HG03460 (cell line): ENCODE measurements around the gene REG3A.

ENCODE experiments used
- ATAC-seq: cut with Tn5 transposase; IDR thresholded peaks from one replicate; pipeline ENCODE4 v1.9.1; 2021; ENCODE audit not compliant: unreplicated experiment

The REG3A gene

DNA sequence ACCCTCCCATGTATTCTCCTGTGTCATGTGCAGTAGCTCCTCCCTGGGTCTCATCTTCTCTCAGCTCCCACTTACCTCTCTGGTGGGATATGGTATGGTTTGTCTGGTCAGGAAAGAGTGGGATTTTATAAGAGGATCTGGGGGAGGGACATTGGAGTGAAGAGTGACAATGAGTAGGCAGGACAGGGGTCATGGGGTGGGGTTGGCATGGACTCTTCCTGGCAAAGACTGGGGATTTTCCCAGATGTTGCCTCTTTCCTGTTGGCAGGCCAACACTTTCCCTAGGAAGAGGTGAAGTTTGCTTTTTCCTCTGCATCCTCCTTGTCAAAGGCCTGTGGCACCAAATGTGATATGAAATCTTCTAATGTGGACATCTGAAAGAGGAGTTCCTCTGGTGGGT is at the start of gene REG3A:
Gene REG3A (minus strand): TSS at position 101 of the 400 bp plus-strand sequence. CDS start 348 bp downstream, outside the sequence.
- ATAC-seq = no peak

DNA sequence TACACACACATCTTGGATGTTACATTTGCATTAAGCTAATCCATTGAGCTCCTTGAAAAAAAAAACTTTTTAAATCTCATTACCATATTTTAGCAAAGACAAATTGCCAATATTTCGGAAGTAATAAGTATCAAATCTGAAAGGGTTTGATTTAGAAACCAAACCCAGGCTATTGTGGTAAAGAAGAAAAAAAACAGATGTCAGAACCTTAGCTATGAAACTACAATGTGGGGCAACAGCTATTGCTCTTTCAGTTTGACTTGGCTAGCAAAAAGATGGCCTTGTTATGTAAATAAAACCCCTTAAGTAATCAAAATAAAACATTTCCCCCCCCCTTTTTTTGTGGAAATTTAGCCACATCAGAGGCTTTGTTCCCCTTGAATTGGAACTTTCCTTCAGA is 41.2 kb upstream of the REG3A start:
- ATAC-seq = no peak

GRCh38 chr2:79191816-79192215 is 32.3 kb upstream of the REG3A start:
- no peak for ATAC-seq

DNA sequence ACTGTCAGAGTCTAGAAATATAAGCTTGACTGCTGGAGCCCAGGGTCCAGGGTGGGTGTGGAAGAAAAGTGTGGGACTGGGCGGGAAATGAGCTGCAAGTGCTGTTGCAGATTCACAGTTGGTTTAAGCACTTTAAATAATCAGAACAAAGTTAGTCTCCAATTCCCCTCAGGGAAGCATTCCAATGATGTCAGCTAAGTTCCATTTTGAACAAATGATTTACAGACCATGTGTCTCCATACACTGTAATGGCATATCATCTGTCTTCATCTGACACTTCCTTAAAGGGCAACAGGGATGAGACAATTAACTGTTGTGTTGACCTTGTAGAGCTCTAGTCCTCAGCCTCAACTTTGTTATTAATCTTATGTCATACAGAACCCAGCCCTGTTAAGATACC is 31.5 kb upstream of the REG3A start:
- ATAC-seq = no peak

GRCh38 chr2:79189465-79189864 is 29.9 kb upstream of the REG3A start:
- no peak for ATAC-seq

DNA sequence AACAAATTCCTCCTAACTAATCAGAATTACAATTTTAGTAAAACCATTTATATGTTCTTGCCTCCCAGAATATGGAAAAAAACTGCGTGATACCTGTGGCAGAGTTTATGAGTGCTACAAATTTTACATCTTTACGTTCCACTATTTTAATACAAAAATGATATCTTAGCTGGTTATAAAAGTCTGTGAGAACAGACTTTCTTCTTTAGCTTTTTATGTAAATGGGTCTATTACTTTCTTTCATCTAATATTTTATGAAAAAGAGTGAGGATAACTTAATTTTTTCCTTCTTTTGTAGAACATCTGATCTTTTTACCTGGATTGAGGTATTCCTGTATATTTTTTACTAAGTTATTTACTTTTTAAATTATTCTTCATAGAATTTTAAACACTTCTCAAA is 22.1 kb upstream of the REG3A start:
- ATAC-seq = no peak

DNA sequence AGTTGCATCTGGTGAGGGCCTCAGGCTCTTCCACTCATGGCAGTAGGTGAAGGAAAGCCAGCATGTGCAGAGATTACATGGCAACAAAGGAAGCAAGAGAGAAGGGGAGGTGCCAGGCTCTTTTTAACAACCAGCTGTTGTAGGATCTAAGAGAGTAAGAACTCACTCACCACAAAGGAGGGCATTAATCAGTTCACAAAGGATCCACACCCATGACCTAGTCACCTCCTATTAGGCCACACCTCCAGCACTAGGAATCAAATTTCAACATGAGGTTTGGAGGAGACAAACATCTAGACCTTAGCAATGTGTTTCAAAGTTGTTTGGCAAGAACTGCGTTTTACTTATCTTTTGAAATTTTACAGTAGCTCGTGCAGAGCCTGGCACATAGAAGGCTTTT is 20.5 kb upstream of the REG3A start:
- ATAC-seq = no peak

GRCh38 chr2:79179036-79179435 is 19.5 kb upstream of the REG3A start:
- no peak for ATAC-seq

DNA sequence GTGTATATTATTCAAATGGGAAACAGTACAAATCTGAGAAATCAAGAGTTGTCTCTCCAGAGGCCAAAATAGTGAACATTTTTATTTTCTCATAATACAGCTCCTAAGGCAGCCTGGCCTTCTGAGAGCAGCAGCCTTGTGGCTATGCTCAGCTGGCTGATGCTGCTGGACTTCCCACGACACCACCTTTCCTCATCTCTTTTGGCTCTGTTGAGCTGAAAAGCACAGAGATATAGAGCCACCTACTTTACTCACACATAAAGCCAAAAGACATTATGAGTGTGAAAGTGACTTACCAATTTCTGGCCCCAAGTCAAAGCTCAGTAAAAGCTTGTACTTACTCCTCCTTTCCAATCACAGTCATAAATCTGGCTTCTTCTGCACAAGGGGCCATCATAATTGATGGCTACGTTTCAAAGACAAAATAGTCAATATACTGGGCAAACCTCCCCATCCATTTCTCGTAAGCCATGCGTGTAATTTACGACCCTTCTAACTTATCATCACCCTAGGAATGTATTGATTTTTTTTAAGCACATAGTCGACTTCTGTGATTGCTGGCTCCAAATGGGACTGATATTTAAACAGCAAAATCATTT is 18.6 kb upstream of the REG3A start:
- no peak for ATAC-seq

GRCh38 chr2:79171348-79171958 is 11.9 kb upstream of the REG3A start:
- no peak for ATAC-seq

DNA sequence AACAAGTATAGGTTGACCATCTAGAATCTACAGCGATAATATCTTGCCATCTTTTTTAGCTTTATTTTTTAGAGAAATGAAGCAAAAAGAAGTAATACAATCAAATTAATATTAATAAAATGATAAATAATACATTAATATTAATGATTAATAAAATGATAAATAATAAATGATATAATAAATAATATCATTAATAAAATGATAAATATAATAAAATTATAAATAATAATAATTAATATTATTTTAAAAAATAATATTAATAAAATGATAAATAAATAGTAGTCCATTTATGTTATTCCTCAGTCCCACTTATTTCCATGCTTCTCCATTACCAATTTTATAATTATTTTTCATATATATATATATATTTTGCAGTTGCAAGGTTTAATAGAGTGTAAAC is 3.2 kb upstream of the REG3A start:
- no peak for ATAC-seq

DNA sequence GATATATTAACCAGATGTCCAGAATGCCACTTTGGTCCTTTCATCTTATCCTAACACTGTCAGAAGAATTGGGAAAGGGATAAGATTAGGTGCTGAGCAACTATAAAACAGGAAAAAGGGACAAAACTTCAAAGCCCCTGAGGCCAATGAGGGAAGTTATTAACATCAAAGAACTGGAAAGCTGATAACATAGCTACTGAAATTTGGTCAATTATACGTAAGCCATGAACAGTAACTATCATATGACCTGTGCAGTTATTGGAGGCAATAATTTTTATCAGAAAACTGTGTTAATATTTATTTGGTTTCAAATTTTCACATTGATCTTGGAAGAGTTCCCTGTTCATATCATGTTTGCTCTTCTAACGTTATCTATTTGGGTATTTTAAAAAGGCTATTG is 2.6 kb upstream of the REG3A start:
- ATAC-seq = no peak

DNA sequence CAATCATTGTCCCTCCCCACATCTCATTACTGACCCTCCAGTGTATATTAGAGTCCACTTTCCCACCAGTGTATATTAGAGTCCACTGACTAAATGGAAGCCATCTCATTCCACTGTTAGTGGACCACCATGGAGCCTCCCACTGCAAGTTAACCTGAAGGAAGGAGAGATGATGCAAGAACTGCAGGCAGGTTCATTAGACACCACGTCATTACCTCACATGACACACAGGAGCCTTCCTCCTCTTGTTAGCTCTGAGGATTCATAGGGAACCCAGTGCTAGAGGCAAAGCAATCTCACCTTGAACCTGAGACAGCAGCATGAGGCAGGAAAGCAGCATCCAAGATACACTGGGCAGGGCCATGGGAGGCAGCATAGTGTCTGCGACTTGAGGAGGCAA is 523 bp downstream of the REG3A start:
- no peak for ATAC-seq

DNA sequence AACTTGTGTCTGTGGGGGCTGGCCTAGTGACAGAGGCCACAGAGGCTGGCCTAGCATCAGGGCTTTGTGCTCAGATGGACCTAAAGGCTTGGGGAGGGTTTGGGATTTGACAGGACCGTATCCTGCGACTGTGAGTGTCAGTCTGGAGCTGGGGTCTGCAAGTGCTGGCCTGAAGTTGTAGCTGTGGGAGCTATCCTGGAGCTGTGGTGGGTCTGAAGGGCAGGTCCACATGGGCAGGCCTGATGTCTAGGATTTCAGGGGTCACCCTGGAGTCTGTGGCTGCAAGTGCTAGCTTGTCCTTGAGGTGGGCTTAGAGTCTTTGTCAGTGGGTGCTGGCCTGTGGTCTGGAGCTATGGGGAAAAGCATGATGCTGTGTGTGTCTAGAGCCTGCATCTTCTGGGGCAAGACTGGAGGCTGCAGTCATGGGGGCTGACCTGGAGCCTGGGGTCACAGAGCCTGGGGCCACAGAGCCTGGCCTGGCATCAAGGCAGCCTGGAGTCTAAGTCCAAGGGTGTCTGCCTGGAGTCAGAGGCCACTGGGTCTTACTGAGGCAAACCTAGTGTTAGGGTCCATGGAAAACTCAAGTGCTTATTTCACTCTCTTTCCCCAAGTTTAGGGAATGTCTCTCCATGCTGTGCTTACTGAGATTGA is 3.6 kb downstream of the REG3A start:
- ATAC-seq = no peak

DNA sequence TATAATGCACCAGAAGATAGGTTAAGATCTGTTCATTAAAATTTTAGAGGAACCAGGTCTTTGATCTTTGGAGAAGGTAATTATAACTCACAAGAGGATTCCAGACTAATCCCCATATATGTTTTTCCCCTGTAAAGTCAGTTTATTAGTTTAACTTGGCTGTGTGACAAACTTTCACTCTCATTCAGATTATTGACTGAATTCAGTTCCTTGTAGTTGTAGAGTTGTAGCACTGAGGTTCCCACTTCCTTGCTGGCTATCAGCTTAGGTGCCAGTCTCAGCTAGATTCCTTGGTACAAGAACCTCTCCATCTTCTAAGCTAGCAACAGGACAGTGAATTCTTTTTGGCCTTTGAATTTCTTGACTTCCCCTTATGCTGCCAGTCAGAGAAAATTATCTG is 20.1 kb downstream of the REG3A start:
- no peak for ATAC-seq

- ATAC-seq = no peak
These were observed 21.2 kb downstream of the REG3A start for GRCh38 chr2:79138385-79138784.

DNA sequence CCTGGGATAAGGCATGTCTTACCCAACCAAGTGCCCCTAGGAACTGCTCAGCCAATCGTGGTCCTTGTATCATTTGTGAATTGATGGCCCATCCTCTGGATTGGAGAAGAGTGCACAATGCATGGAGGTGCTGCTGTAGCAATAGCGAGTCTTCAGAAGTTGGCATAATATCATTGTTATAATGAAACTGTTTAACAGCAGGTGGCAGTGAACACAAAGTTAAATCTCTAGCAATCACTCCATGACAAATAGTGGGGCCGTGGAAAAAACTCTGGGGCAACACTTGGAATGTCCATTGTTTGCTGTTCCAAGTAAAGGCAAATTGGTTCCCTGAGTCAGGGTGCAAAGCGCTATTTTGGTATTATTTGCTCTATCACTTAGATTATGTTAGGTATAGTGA is 27.9 kb downstream of the REG3A start:
- ATAC-seq = no peak

GRCh38 chr2:79129804-79130203 is 29.7 kb downstream of the REG3A start:
- no peak for ATAC-seq

DNA sequence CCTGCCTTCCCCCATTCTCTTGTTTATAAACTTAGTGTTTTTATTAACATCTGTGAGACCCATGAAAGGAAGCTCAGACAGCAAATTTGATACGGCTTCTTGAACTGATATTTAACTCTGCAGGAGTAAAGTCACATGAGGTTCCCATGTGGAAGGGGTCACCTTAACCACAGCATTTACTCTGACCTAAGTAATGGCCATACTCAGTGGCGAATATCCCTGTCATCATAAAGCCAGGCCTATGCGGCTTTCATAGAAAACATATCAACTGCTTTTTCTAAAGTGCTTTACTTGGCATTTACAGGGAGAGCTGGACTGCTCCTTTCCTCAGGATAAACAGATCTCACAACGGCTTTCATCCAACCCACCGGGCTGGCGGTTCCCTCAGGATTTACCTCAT is 30.3 kb downstream of the REG3A start:
- no peak for ATAC-seq

- no peak for ATAC-seq
These were observed 31.1 kb downstream of the REG3A start for GRCh38 chr2:79128406-79128805.

GRCh38 chr2:79125721-79125985 is 33.9 kb downstream of the REG3A start:
- ATAC-seq = no peak

DNA sequence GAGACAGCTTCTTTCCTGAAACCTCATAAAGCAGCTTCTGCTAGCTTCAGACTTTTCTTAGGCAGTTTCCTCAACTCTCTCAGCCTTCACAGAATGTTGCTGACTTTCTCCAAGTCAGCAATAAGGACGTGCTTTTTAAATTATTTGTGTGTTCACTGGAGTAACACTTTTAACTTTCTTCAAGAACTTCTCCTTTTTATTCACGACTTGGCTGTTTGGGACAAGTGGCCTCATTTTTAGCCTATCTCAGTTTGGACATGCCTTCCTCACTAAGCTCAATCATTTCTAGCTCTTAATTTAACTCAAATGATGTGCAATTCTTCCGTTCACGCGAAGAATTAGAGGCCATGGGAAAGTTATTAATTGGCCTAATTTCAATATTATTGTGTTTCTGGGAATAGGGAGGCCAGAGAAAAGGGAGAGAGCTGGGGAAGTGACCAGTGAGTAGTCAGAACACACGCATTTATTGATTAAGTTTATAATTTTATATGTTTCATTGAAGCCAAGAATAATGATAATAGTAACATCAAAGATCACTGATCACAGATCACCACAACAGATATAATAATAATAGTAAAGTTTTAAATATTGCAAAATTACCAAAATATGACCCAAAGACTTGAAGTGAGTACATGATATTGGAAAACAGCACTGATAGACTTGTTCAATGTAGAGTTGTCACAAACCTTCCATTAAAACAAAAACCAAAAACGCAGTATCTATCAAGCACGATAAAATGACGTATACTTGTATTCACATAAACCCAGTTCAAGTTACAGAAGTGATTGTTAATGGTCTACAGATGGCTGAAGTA is 34.4 kb downstream of the REG3A start:
- ATAC-seq = no peak
